NB4 (cell line): ENCODE measurements around the gene RPS19BP1.

Source experiments
- MYC ChIP-seq: IDR thresholded peaks from 2 replicates; pipeline ENCODE4 v1.6.1; 2011; ENCODE audit warnings: low read depth, low read length
- POLR2A ChIP-seq: IDR thresholded peaks from 2 replicates; pipeline ENCODE4 v1.6.1; 2011; ENCODE audit warnings: mild to moderate bottlenecking; ENCODE audit not compliant: insufficient read length; ENCODE audit errors: extremely low read depth
- TF ChIP-seq, protein P1 (sequence below): IDR thresholded peaks from one replicate; pipeline ENCODE4 v1.5.1; 2012; ENCODE audit warnings: low read depth, low read length
- TF ChIP-seq, protein P2 (sequence below): IDR thresholded peaks from 2 replicates; pipeline ENCODE4 v1.6.1; 2011; ENCODE audit warnings: low read depth, low read length

DNA sequence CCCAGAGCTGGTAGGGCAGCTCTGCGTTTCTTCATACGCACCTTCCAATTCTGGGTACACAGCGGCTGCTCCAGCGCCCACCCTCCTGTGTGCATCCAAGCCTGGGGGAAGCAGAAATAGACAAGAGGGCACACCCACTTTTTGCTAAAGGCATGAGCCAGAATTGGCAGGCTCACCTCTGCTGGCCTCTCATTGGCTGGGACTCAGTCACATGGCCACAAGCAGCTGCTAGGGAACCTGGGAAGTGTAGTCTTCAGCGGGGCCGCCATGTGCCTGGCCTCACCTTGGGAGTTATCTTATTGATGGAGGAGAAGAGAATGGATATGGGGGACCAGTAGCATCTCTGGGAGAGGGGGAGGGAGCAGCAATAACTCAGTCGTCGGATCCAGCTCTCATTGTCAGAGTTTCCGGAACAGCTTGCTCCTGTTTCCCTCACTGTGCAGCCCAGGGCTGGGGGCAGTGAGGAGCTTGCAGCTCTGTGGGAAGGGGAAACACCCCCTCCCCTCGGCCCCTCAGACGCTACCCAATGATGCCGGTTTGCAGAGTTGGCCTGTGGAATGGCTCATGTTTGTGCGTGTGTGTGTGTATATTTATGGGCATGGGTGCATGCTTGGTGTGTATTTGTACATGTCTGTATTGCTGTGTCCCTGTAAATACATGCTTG, 42.3 kb downstream of the RPS19BP1 start:
- TF ChIP-seq, protein P1, sequence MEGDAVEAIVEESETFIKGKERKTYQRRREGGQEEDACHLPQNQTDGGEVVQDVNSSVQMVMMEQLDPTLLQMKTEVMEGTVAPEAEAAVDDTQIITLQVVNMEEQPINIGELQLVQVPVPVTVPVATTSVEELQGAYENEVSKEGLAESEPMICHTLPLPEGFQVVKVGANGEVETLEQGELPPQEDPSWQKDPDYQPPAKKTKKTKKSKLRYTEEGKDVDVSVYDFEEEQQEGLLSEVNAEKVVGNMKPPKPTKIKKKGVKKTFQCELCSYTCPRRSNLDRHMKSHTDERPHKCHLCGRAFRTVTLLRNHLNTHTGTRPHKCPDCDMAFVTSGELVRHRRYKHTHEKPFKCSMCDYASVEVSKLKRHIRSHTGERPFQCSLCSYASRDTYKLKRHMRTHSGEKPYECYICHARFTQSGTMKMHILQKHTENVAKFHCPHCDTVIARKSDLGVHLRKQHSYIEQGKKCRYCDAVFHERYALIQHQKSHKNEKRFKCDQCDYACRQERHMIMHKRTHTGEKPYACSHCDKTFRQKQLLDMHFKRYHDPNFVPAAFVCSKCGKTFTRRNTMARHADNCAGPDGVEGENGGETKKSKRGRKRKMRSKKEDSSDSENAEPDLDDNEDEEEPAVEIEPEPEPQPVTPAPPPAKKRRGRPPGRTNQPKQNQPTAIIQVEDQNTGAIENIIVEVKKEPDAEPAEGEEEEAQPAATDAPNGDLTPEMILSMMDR, result no peak
- TF ChIP-seq POLR2A (no peak), MYC (0 out of 2 replicates have a peak, but pooled peaks have one; percentile 51)
- TF ChIP-seq, protein P2, sequence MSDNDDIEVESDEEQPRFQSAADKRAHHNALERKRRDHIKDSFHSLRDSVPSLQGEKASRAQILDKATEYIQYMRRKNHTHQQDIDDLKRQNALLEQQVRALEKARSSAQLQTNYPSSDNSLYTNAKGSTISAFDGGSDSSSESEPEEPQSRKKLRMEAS, result peak; percentile 95
